Hepatocyte (in vitro differentiated cells): Measurements from ENCODE around the gene LRMDA.

Experiments
- EZH2phosphoT487 ChIP-seq: fragments of 200-600 bp; sonication (generic); IDR thresholded peaks from one replicate; pipeline ENCODE4 v1.6.1; 2018; ENCODE audit warnings: antibody characterized with exemption, mild to moderate bottlenecking, low read depth, moderate library complexity; ENCODE audit not compliant: unreplicated experiment, severe bottlenecking
- TF ChIP-seq, protein P1 (sequence below): fragments of 200-600 bp; sonication (generic); IDR thresholded peaks from 2 replicates; pipeline ENCODE4 v1.5.1; 2016; ENCODE audit warnings: antibody characterized with exemption, mild to moderate bottlenecking; ENCODE audit not compliant: poor library complexity

- TF ChIP-seq, protein P1, sequence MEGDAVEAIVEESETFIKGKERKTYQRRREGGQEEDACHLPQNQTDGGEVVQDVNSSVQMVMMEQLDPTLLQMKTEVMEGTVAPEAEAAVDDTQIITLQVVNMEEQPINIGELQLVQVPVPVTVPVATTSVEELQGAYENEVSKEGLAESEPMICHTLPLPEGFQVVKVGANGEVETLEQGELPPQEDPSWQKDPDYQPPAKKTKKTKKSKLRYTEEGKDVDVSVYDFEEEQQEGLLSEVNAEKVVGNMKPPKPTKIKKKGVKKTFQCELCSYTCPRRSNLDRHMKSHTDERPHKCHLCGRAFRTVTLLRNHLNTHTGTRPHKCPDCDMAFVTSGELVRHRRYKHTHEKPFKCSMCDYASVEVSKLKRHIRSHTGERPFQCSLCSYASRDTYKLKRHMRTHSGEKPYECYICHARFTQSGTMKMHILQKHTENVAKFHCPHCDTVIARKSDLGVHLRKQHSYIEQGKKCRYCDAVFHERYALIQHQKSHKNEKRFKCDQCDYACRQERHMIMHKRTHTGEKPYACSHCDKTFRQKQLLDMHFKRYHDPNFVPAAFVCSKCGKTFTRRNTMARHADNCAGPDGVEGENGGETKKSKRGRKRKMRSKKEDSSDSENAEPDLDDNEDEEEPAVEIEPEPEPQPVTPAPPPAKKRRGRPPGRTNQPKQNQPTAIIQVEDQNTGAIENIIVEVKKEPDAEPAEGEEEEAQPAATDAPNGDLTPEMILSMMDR: no peak
- TF ChIP-seq EZH2phosphoT487: no peak
Measured at GRCh38 chr10:75446508-75446907, 15.1 kb downstream of the LRMDA start.
